ENCODE measurements around the gene FIG4.

DNA sequence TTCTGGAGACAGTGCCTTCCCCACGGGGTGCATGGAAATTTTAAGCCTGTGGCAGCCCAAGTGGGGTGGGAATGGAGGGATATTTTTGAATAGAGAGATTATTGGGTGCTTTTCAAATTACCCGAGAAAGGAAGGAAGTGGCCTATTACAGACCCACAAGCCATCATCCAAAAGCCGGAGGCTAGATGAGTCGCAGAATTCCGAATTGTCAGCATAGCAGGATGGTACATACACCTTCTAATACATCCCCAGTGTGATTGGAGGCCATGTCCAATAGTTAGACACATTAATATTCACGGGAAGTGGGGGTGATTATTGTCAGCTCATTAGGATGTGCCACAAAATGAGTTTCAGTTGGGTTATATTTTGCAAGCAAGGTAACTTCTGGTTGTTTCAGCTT is 133.0 kb downstream of the FIG4 start:
- no peak for TF ChIP-seq POLR2A (IDR thresholded peaks at IDR 0.05)
- TF ChIP-seq EP300 (IDR thresholded peaks at IDR 0.05) = no peak
- TF ChIP-seq, protein P1, sequence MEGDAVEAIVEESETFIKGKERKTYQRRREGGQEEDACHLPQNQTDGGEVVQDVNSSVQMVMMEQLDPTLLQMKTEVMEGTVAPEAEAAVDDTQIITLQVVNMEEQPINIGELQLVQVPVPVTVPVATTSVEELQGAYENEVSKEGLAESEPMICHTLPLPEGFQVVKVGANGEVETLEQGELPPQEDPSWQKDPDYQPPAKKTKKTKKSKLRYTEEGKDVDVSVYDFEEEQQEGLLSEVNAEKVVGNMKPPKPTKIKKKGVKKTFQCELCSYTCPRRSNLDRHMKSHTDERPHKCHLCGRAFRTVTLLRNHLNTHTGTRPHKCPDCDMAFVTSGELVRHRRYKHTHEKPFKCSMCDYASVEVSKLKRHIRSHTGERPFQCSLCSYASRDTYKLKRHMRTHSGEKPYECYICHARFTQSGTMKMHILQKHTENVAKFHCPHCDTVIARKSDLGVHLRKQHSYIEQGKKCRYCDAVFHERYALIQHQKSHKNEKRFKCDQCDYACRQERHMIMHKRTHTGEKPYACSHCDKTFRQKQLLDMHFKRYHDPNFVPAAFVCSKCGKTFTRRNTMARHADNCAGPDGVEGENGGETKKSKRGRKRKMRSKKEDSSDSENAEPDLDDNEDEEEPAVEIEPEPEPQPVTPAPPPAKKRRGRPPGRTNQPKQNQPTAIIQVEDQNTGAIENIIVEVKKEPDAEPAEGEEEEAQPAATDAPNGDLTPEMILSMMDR (IDR thresholded peaks at IDR 0.05) = no peak
